ENCODE measurements around the gene STX16.

DNA sequence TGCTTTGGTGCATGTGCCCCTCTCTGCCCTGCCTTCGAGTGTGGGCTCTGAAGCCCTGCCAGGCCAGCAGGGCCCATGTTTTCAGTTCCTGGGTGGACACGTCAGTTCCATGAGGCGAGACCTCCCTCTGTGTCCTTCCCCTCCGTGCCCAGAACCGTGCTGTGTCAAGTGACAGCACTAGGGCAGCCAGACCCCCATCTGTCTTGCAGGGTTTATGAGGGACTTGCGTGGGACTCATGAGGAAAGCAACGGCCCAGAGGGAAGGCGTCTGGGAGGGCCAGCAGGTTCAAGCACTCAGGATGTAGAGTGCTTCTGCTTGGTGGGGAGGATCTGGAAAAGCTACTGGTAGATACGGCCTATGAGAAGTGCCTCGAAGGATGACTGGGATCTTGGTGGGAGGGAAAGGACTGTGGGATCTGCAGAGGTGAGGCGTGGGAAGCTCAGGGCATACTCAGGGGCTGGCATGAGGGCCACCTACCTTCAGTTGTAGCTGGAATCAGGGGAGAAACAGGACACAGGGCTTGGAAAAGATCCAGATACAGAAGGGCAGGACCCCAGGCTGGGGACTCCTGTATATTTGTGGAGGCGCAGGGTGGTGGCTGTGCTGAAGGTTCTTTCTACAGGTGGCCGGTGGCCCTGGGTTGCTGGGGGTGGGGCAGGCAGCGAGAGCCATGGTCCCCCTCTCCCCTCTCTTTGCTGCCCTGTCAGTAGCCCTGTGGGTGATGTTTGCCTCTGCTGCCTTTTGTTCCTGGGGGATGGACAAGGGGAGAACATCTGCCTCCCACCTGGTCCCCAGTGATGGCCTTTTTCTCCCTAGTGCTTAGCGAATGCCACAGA, 47.0 kb downstream of the STX16 start:
- TF ChIP-seq, protein P1, sequence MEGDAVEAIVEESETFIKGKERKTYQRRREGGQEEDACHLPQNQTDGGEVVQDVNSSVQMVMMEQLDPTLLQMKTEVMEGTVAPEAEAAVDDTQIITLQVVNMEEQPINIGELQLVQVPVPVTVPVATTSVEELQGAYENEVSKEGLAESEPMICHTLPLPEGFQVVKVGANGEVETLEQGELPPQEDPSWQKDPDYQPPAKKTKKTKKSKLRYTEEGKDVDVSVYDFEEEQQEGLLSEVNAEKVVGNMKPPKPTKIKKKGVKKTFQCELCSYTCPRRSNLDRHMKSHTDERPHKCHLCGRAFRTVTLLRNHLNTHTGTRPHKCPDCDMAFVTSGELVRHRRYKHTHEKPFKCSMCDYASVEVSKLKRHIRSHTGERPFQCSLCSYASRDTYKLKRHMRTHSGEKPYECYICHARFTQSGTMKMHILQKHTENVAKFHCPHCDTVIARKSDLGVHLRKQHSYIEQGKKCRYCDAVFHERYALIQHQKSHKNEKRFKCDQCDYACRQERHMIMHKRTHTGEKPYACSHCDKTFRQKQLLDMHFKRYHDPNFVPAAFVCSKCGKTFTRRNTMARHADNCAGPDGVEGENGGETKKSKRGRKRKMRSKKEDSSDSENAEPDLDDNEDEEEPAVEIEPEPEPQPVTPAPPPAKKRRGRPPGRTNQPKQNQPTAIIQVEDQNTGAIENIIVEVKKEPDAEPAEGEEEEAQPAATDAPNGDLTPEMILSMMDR (conservative IDR thresholded peaks at IDR 0.05; ENCODE audit: low read depth, low read length): no peak
- TF ChIP-seq EZH2 (IDR thresholded peaks at IDR 0.05; ENCODE audit: borderline replicate concordance, low read depth, low read length, poor library complexity, severe bottlenecking): no peak
